Testis (tissue), 3 donors: ENCODE measurements around the gene AMDHD2. TPM values are rescaled to one million over a fixed set of nuclear protein-coding genes. Genes with fewer than 3 reads are reported as not detected.
A peak's percentile ranks its signal among the peaks of the same experiment; 100 is the strongest.

Experiments
- DNase-seq: peaks from one replicate; pipeline ENCODE4 v3.0.0-alpha.2; 2019
- H3K27ac ChIP-seq, 2 donors: fragments of 200-600 bp; sonication (generic); one replicate each; pipeline ENCODE4 v1.5.1; 2019
- H3K27me3 ChIP-seq: fragments of 200-600 bp; sonication (generic); one replicate; pipeline ENCODE4 v1.5.1; 2019
- H3K36me3 ChIP-seq: fragments of 200-600 bp; sonication (generic); one replicate; pipeline ENCODE4 v1.5.1; 2017; ENCODE audit warnings: low read depth; ENCODE audit errors: missing control alignments
- H3K4me1 ChIP-seq: fragments of 200-600 bp; sonication (generic); one replicate; pipeline ENCODE4 v1.5.1; 2019
- H3K4me3 ChIP-seq, 2 donors: fragments of 200-600 bp; sonication (generic); one replicate each; pipeline ENCODE4 v1.5.1; 2017 to 2019
- H3K9me3 ChIP-seq: fragments of 200-600 bp; sonication (generic); one replicate; pipeline ENCODE4 v1.5.1; 2017
- POLR2A ChIP-seq: fragments of 450-650 bp; IDR thresholded peaks from one replicate; pipeline ENCODE4 v1.6.1; 2017; ENCODE audit warnings: antibody characterized with exemption, mild to moderate bottlenecking, moderate library complexity
- WGBS, 2 donors: methylation state at CpG; one replicate each; pipeline ENCODE4 v1.1.5; 2018; 5-methylcytosine and 5-hydroxymethylcytosine counted together
- intact Hi-C: fragments of 100-400 bp; cut with DNase I; formaldehyde crosslinking; loops from one replicate; pipeline ENCODE4 v1.15.1; 2023; ENCODE audit warnings: low total_unique reads
- polyA plus RNA-seq: library from polyadenylated mRNA; stranded (reverse); fragments of 350-450 nt; fragmentation: Illumina TruSeq; extraction: RNeasy Lipid Tissue Mini Kit (QIAGEN cat#74804); gene quantifications from one replicate; pipeline ENCODE4 v1.2.3, GENCODE V29; 2014; ENCODE audit warnings: low read depth, low replicate concordance; ENCODE audit not compliant: insufficient read depth
- total RNA-seq, 2 donors: library from RNA; depleted of rRNA; stranded (reverse); fragments of >200 nt; gene quantifications; one replicate each; pipeline ENCODE4 v1.2.3, GENCODE V29; 2016
- TF ChIP-seq, protein P1 (sequence below), 3 experiments: fragments of 450-650 bp in 2 of 3; fragments of 200-600 bp in 1 of 3; sonication (generic) in 1 of 3; IDR thresholded peaks; one replicate each; pipeline ENCODE4 v1.5.1; 2016 to 2019; ENCODE audit warnings: antibody characterized with exemption in 3 of 3, mild to moderate bottlenecking in 2 of 3, moderate library complexity in 1 of 3

AMDHD2 gene
- total and polyA plus RNA-seq, 3 donors from 2014 or later: 58.6 to 78.8 (median 72.8) TPM

DNA sequence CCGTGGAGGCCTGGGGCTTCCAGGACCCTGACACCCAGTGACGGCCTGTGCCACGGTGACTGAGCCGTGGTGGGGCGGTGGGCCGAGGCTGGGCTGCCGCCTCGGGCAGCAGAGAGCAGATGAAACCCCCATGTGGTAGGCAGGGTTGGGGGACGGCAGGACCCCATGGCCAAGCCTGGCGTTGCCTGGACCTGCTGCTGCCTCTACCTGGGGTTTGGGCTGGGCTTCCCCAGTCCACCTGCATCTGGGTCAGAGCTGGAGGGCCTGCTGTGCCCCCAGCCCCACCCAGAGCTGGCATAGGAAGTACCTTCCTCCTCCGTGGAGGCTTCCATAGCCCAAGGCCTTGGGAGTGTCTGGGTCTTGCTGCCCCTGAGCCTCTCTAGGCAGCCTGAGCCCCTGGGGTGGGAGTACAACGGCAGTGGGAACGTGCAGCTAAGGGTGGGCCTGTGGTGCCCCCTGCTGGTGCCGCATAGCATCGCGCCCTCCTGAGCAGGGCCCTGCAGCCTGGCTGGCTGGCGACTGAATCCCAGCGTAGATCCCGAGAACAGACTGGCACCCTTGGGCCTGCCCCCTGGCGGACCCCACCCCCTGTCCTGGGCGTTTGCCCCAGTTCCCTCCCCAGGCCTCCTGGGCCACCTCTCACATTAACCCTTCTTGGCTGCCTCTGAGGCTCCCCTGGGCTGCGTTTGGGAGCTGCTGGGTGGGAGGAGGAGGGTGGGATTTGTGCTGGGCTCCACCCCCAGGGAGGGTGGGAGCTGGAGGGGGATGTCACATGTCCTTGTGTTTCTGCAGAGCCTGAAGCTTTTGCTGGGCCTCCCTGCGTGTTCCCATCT lies 19.0 kb upstream of the AMDHD2 start:
- Histone ChIP-seq H3K9me3 (no peaks in the 10 kb centered on the region), H3K4me1 (peaks cover 30% of the 10 kb centered on the region), H3K27ac (peak overlapping the region in 1 of 2 donors; percentile 51), H3K27me3 (no peaks in the 10 kb centered on the region), H3K36me3 (no peaks in the 10 kb centered on the region), H3K4me3 (no peak overlapping the region)
- intact Hi-C loops: no loop called here
- peak; percentile 91 for DNase-seq
- 47% methylated on average over 23 of the region's 23 CpGs; no CpG with 5 or more reads in 1 of the 2 donors for WGBS, 2 donors
- no peak for TF ChIP-seq POLR2A
- TF ChIP-seq, protein P1, sequence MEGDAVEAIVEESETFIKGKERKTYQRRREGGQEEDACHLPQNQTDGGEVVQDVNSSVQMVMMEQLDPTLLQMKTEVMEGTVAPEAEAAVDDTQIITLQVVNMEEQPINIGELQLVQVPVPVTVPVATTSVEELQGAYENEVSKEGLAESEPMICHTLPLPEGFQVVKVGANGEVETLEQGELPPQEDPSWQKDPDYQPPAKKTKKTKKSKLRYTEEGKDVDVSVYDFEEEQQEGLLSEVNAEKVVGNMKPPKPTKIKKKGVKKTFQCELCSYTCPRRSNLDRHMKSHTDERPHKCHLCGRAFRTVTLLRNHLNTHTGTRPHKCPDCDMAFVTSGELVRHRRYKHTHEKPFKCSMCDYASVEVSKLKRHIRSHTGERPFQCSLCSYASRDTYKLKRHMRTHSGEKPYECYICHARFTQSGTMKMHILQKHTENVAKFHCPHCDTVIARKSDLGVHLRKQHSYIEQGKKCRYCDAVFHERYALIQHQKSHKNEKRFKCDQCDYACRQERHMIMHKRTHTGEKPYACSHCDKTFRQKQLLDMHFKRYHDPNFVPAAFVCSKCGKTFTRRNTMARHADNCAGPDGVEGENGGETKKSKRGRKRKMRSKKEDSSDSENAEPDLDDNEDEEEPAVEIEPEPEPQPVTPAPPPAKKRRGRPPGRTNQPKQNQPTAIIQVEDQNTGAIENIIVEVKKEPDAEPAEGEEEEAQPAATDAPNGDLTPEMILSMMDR (IDR thresholded peaks at IDR 0.05): peak; percentile 97 to 98 (median 98)

DNA sequence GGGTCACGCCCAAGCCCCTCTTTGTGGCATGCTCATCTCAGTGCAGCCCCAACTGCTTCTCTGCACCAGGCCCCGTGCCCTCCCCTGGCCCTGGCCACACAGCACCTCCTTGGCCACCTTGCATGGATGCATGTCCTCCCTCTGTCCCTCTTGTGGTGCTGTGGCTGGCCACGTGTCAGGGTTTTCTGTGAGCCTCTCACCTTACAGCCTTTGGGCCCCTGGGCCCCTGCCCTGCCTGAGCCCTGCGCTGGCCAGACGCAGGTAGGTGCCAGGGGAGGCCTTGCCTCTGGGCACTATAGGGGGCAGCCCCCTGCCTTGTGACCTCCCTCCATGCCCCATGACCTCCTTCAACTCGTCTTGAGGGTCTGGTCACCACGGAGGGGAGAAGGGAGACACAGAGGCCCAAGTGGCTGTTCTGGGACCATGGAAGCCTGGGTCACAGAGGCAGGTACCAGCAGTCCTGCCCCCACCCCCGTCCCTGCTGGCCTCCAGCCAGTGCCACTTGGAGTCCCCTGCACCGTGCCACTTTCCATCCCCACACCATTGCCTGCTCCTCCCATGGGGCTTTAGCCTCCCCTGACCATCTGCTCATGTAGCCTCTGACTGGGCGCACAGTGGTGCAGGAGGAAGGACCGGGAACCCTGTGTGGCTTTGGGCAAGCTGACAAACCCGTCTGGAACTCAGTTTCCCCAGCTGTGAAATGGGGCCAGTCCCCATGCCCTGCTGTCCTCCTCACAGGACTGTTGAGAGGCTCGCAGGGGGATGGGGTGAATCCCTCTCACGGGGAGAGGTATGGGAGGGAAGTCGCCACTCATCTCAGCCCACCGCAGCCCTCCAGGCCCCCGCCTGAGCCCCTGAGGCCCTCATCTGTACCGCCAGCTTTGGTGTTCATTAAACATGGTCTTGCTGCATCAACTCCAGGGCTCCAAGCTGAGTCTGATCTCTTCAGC lies 17.9 kb upstream of the AMDHD2 start:
- Histone ChIP-seq H3K27ac (no peak overlapping the region), H3K36me3 (no peaks in the 10 kb centered on the region), H3K4me1 (peaks cover 26% of the 10 kb centered on the region), H3K4me3 (no peak overlapping the region), H3K9me3 (no peaks in the 10 kb centered on the region), H3K27me3 (no peaks in the 10 kb centered on the region)
- DNase-seq: no peak
- intact Hi-C loops: no loop called here
- WGBS, 2 donors: 68 to 86% methylated on average over 7 to 18 of the region's 18 CpGs
- no peak for TF ChIP-seq POLR2A
- TF ChIP-seq, protein P1 (IDR thresholded peaks at IDR 0.05): no peak

DNA sequence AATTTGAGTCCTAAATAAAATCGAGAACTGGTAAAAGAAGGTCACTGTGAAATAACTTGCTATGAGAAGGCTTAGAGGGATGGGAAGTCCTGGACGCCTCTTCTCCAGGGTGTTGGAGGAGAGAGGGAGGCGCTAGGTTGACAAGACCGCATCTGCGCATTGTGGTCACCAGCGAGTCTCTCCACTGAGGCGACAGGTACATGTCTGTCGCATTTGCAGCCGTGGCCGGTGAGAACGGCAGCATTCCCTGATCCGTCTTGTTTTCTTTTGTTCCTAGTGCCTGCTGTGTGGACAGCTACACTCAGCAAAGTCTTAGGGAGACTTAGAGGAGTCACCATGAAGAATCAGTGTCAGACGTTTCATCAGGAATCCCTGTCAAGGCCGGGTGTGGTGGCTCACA lies 14.5 kb upstream of the AMDHD2 start:
- no peaks in the 10 kb centered on the region for H3K36me3 ChIP-seq
- no peak for DNase-seq
- no peak overlapping the region for H3K4me3 ChIP-seq
- H3K9me3 ChIP-seq: no peaks in the 10 kb centered on the region
- no peak for TF ChIP-seq POLR2A
- 90% methylated on average over 14 of the region's 14 CpGs for WGBS, 2 donors
- H3K27me3 ChIP-seq: no peaks in the 10 kb centered on the region
- H3K4me1 ChIP-seq: peaks cover 15% of the 10 kb centered on the region
- H3K27ac ChIP-seq: no peak overlapping the region
- intact Hi-C loops: no loop called here

DNA sequence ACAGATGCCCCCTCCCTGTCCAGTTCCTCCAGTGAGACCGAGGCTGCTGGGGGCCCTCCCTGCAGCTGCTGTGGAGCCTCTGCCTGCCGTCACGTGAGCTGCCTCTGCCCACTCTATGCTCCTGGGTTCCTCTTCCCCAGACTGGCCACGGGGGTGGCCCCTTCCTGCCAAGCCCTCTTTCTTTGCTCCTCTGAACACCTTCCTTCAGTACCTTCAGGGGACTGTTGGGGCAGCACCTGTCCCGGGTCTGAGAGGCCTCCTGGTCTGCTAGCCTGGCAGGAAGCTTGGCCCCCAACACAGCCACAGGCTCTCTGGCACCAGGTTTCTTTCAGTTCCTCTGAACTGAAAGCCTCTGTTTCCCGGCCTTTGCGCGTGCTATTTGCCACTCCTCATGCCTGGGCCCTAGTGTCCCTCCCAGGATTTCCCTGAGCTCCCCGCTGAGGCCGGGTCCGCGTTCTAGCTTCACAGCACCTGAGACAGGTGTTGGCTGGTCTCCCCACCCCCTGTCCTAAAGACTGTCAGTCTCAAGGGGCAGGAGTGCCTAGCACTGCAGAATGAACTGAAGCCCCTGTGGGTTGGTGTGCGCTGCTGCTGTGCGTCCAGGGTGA lies 13.0 kb upstream of the AMDHD2 start:
- Histone ChIP-seq H3K4me3 (no peak overlapping the region), H3K27me3 (no peaks in the 10 kb centered on the region), H3K9me3 (no peaks in the 10 kb centered on the region), H3K27ac (peak overlapping the region in 1 of 2 donors; percentile 50), H3K36me3 (no peaks in the 10 kb centered on the region), H3K4me1 (peaks cover 7% of the 10 kb centered on the region)
- DNase-seq: no peak
- intact Hi-C loops: no loop called here
- TF ChIP-seq POLR2A: no peak
- TF ChIP-seq, protein P1 (IDR thresholded peaks at IDR 0.05): no peak
- 86% methylated on average over 13 to 14 of the region's 14 CpGs for whole genome bisulfite sequencing, 2 donors

DNA sequence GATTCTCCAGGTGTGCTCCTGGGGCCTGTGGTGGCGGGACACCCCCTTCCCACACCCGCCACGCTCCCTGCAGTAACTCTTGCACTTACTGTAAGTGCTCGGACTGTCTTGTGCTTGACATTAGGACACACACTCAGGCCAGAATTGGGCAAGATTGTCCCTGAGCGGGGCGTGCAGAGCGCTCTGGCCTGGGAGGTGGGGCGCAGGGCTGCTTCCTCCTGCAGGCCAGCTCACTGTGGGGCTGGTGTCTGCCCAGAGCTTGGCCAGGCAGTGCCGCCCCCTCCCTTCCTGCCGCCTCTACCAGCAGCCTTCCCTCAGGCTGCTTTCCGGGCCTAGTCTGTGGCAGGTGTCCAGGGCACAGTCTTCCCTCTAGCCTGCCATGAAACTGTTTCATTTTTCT lies 12.5 kb upstream of the AMDHD2 start:
- DNase-seq: no peak
- Histone ChIP-seq H3K36me3 (no peaks in the 10 kb centered on the region), H3K27ac (peak overlapping the region in 1 of 2 donors; percentile 50), H3K4me1 (peaks cover 9% of the 10 kb centered on the region), H3K4me3 (no peak overlapping the region), H3K27me3 (no peaks in the 10 kb centered on the region), H3K9me3 (no peaks in the 10 kb centered on the region)
- intact Hi-C loops: no loop called here
- TF ChIP-seq POLR2A: no peak
- TF ChIP-seq, protein P1 (IDR thresholded peaks at IDR 0.05): no peak
- WGBS, 2 donors: 91 to 93% methylated on average over 11 of the region's 11 CpGs
